ENCODE measurements around the gene GABRB3. TPM values are rescaled to one million over a fixed set of nuclear protein-coding genes. Genes with fewer than 3 reads are reported as not detected.
A peak's percentile ranks its signal among the peaks of the same experiment; 100 is the strongest.

Gene GABRB3
- polyA plus RNA-seq, 2 of the 4 experiments (the other 2 are of a cell fraction), result 81.9 to 129 TPM

DNA sequence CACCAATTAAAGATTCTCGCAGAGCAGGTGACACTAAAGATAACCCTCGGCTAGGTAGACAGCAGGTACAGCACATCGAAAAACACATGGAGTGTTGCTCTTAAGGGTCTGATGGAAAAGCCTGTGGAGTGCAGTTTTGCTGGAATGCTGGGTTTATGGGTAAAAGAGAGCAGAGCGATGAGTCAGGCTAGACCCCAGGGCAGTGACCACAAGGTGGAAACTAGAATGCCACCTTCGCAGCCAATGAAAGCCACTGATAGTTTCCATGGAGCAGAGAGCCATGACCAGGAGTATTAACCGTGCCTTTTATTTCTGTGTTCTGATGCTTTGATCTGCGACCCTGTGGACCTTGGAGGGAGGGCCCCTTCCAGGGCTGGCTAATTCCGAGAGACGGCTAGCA, 149.8 kb downstream of the GABRB3 start:
- no peak for DNase-seq (ENCODE audit: low read depth in 1 of 2, low spot score in 1 of 2)
- H3K4me3 ChIP-seq, result no peak overlapping the region
- TF ChIP-seq, protein P1, sequence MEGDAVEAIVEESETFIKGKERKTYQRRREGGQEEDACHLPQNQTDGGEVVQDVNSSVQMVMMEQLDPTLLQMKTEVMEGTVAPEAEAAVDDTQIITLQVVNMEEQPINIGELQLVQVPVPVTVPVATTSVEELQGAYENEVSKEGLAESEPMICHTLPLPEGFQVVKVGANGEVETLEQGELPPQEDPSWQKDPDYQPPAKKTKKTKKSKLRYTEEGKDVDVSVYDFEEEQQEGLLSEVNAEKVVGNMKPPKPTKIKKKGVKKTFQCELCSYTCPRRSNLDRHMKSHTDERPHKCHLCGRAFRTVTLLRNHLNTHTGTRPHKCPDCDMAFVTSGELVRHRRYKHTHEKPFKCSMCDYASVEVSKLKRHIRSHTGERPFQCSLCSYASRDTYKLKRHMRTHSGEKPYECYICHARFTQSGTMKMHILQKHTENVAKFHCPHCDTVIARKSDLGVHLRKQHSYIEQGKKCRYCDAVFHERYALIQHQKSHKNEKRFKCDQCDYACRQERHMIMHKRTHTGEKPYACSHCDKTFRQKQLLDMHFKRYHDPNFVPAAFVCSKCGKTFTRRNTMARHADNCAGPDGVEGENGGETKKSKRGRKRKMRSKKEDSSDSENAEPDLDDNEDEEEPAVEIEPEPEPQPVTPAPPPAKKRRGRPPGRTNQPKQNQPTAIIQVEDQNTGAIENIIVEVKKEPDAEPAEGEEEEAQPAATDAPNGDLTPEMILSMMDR (IDR thresholded peaks at IDR 0.05), result no peak
- no peak for TF ChIP-seq JUN (IDR thresholded peaks at IDR 0.05)
- TF ChIP-seq, protein P2, sequence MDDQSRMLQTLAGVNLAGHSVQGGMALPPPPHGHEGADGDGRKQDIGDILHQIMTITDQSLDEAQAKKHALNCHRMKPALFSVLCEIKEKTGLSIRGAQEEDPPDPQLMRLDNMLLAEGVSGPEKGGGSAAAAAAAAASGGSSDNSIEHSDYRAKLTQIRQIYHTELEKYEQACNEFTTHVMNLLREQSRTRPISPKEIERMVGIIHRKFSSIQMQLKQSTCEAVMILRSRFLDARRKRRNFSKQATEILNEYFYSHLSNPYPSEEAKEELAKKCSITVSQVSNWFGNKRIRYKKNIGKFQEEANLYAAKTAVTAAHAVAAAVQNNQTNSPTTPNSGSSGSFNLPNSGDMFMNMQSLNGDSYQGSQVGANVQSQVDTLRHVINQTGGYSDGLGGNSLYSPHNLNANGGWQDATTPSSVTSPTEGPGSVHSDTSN (IDR thresholded peaks at IDR 0.05), result no peak
- TF ChIP-seq RARB (CRISPR knock-in tag; IDR thresholded peaks at IDR 0.05), result no peak
- TF ChIP-seq, protein P3, sequence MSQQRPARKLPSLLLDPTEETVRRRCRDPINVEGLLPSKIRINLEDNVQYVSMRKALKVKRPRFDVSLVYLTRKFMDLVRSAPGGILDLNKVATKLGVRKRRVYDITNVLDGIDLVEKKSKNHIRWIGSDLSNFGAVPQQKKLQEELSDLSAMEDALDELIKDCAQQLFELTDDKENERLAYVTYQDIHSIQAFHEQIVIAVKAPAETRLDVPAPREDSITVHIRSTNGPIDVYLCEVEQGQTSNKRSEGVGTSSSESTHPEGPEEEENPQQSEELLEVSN (IDR thresholded peaks at IDR 0.05; ENCODE audit: borderline replicate concordance, low read depth), result no peak
- TF ChIP-seq MYC (IDR thresholded peaks at IDR 0.05; ENCODE audit: borderline replicate concordance, low read length), result no peak
- TF ChIP-seq RNF2 (IDR thresholded peaks at IDR 0.05; ENCODE audit: borderline replicate concordance, low read depth), result no peak
- no peak for TF ChIP-seq HDAC2 (IDR thresholded peaks at IDR 0.05)
- TF ChIP-seq, protein P4, sequence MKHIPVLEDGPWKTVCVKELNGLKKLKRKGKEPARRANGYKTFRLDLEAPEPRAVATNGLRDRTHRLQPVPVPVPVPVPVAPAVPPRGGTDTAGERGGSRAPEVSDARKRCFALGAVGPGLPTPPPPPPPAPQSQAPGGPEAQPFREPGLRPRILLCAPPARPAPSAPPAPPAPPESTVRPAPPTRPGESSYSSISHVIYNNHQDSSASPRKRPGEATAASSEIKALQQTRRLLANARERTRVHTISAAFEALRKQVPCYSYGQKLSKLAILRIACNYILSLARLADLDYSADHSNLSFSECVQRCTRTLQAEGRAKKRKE (CRISPR knock-in tag; IDR thresholded peaks at IDR 0.05; ENCODE audit: low read depth), result no peak
- no peak for TF ChIP-seq BHLHE40 (IDR thresholded peaks at IDR 0.05; ENCODE audit: low read depth, low read length)
- TF ChIP-seq CEBPB (IDR thresholded peaks at IDR 0.05), result no peak
- TF ChIP-seq SREBF2 (IDR thresholded peaks at IDR 0.05), result no peak
- no peak for TF ChIP-seq POLR2AphosphoS2 (conservative IDR thresholded peaks at IDR 0.05; ENCODE audit: low read length)
- POLR2A ChIA-PET, result no interaction called here
- CTCF ChIA-PET, result interaction anchor here (0.9 kb wide), 1 partner anchor 10 kb away, joined by 3 read pairs; no protein-coding TSS in a partner anchor
- FAIRE-seq, result no peak
- H3K4me1 ChIP-seq, result peaks cover 70% of the 10 kb centered on the region
- WGBS (ENCODE audit: missing lambda C conversion rate), result 46% methylated on average over 9 of the region's 9 CpGs
- peak overlapping the region; percentile 20 for H3K4me2 ChIP-seq
- ATAC-seq, result peak in 1 of 2 experiments; percentile 9; a peak in 2 of 6 replicates
- peaks cover 13% of the 10 kb centered on the region for H3K9me3 ChIP-seq
- peak overlapping the region; percentile 97 to 98 for H3K27ac ChIP-seq

DNA sequence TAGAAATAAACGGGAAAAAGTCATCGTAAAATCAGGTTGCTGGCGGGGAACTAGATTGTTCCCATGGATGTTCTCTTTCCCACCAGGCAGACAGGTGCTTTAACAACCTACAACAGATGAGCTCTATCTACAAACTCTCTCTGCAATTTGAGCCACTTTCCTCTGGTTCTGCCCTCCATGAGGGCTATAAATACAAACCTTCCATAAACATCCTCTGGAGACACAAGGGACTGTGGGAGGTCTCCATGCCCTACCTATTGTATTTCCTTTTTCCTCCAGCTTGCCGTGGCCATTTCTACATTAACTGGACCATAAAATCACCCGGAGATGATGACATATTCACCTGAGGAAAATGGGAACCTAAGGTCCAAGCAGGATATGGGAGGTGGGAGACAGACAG, 151.1 kb downstream of the GABRB3 start:
- Histone ChIP-seq H3K27ac (peak overlapping the region; percentile 97 to 98; a peak in 5 of 6 replicates), H3K4me1 (peaks cover 61% of the 10 kb centered on the region), H3K4me2 (peak overlapping the region; percentile 20; the same call in 2 of the 3 replicates), H3K4me3 (no peak overlapping the region), H3K9me3 (peaks cover 11% of the 10 kb centered on the region)
- TF ChIP-seq, protein P3 (IDR thresholded peaks at IDR 0.05; ENCODE audit: borderline replicate concordance, low read depth), result no peak
- TF ChIP-seq, protein P4 (CRISPR knock-in tag; IDR thresholded peaks at IDR 0.05; ENCODE audit: low read depth), result no peak
- TF ChIP-seq MAZ (IDR thresholded peaks at IDR 0.05; ENCODE audit: borderline replicate concordance, low read depth, low read length) (no peak), KDM1A (IDR thresholded peaks at IDR 0.05; ENCODE audit: low read depth) (no peak), NR3C1 (IDR thresholded peaks at IDR 0.05) (no peak), ZFP36 (IDR thresholded peaks at IDR 0.05; ENCODE audit: borderline replicate concordance, partially characterized antibody) (no peak)
- TF ChIP-seq, protein P1 (IDR thresholded peaks at IDR 0.05), result no peak
- CTCF ChIA-PET, result interaction anchor here (1.2 to 1.7 kb wide), 2 partner anchors 42 to 243 kb away, joined by 4 read pairs; no protein-coding TSS in a partner anchor
- FAIRE-seq (no peak), ATAC-seq (no peak; a peak in 1 of 6 replicates), DNase-seq (ENCODE audit: low read depth in 1 of 2, low spot score in 1 of 2) (no peak)
- POLR2A ChIA-PET, result no interaction called here
- 41% methylated on average over 5 of the region's 5 CpGs for WGBS (ENCODE audit: missing lambda C conversion rate)
